GM18505 (cell line): ENCODE measurements around the gene KYAT1.
"Not testable (repeated sequence)": the region's sequence is repeated elsewhere in the genome, so short reads cannot be mapped to it uniquely, and the experiment has no call there.

ENCODE experiments used
- ATAC-seq: cut with Tn5 transposase; IDR thresholded peaks from one replicate; pipeline ENCODE4 v1.9.1; 2021; ENCODE audit not compliant: unreplicated experiment
- POLR2A ChIP-seq: IDR thresholded peaks from 4 replicates; pipeline ENCODE4 v1.6.1; 2011; ENCODE audit warnings: borderline replicate concordance; ENCODE audit not compliant: insufficient read depth, insufficient read length; ENCODE audit errors: extremely low read depth

The KYAT1 gene

GRCh38 chr9:128885798-128886197, 4.0 kb upstream of the KYAT1 start:
- no peak for ATAC-seq
- TF ChIP-seq POLR2A, result no peak

- TF ChIP-seq POLR2A, result no peak
- ATAC-seq, result no peak
These were observed 3.6 kb upstream of the KYAT1 start for GRCh38 chr9:128885376-128885775.

- no peak for ATAC-seq
These were observed 2.4 kb upstream of the KYAT1 start for GRCh38 chr9:128884164-128884563.

GRCh38 chr9:128882677-128883603, 1.2 kb upstream of the KYAT1 start:
- no peak for TF ChIP-seq POLR2A
- no peak for ATAC-seq

More at GRCh38 chr9:128884164-128884563, 2.4 kb upstream of the KYAT1 start:
- no peak for TF ChIP-seq POLR2A

- no peak for TF ChIP-seq POLR2A
- no peak for ATAC-seq
These were observed 3.9 kb downstream of the KYAT1 start for GRCh38 chr9:128877852-128878251.

- ATAC-seq, result not testable (repeated sequence)
These were observed 10.8 kb downstream of the KYAT1 start for GRCh38 chr9:128870941-128871265.

GRCh38 chr9:128870128-128870940, 11.4 kb downstream of the KYAT1 start:
- ATAC-seq, result no peak

GRCh38 chr9:128863647-128864046, 18.1 kb downstream of the KYAT1 start:
- ATAC-seq, result no peak
- TF ChIP-seq POLR2A, result no peak

More at GRCh38 chr9:128870128-128870940, 11.4 kb downstream of the KYAT1 start:
- TF ChIP-seq POLR2A, result no peak

- no peak for TF ChIP-seq POLR2A
- no peak for ATAC-seq
These were observed 19.3 kb downstream of the KYAT1 start for GRCh38 chr9:128862401-128862851.

GRCh38 chr9:128861501-128861900, 20.2 kb downstream of the KYAT1 start:
- no peak for ATAC-seq
- TF ChIP-seq POLR2A, result no peak

- TF ChIP-seq POLR2A, result no peak
- no peak for ATAC-seq
These were observed 20.8 kb downstream of the KYAT1 start for GRCh38 chr9:128860937-128861336.

- ATAC-seq, result not testable (repeated sequence)
These were observed 23.3 kb downstream of the KYAT1 start for GRCh38 chr9:128858476-128858875.

GRCh38 chr9:128854454-128854853, 27.3 kb downstream of the KYAT1 start:
- not testable (repeated sequence) for ATAC-seq

GRCh38 chr9:128852646-128853045, 29.1 kb downstream of the KYAT1 start:
- not testable (repeated sequence) for ATAC-seq

GRCh38 chr9:128851779-128852600, 29.8 kb downstream of the KYAT1 start:
- not testable (repeated sequence) for ATAC-seq

- ATAC-seq, result not testable (repeated sequence)
These were observed 30.7 kb downstream of the KYAT1 start for GRCh38 chr9:128851024-128851423.
